HCT116 (cell line): ENCODE results near the gene BCL11B. TPM values are rescaled to one million over a fixed set of nuclear protein-coding genes. Genes with fewer than 3 reads are reported as not detected.

Experiments
- ATAC-seq: fragments of 200-7000 bp; cut with Tn5 transposase; 2 replicates; pipeline ENCODE4 v1.9.1; 2020; ENCODE audit warnings: mild to moderate bottlenecking, moderate library complexity
- BruUV-seq: library from RNA; stranded (reverse); fragments of 400-500 nt; replicated peaks from 2 replicates; lab custom pipeline; 2021; lab: Mats Ljungman, UMichigan
- CTCF ChIA-PET: fragments of 300-600 bp; sonication (Branson Sonifier 250); formaldehyde crosslinking; loops from one replicate; lab custom pipeline; 2021; ENCODE audit warnings: antibody characterized with exemption; lab: Charles Lee
- POLR2A ChIA-PET: fragments of 300-600, 350-600 bp; sonication (Branson Sonifier 250); formaldehyde crosslinking; loops from one replicate; lab custom pipeline; 2021; ENCODE audit warnings: antibody characterized with exemption; lab: Charles Lee
- RAD21 ChIA-PET, 2 experiments: fragments of 300-600 bp; sonication (Branson Sonifier 250); formaldehyde crosslinking; loops; one replicate each; lab custom pipeline; 2023; ENCODE audit warnings: low total read pairs in 2 of 2; ENCODE audit not compliant: uncharacterized antibody in 2 of 2, unreplicated experiment in 2 of 2, low non-redundant PET in 1 of 2; lab: Charles Lee
- DNase-seq: peaks from one replicate; pipeline ENCODE4 v3.0.0-alpha.2; 2010; ENCODE audit warnings: low read depth, low spot score
- H2AFZ ChIP-seq: fragments of 200-600 bp; shearing (Covaris generic), sonication (generic); 2 replicates; pipeline ENCODE4 v1.6.1; 2017; ENCODE audit warnings: low read depth, mixed run types, mixed read lengths, antibody characterized with exemption, low read length; ENCODE audit not compliant: poor library complexity, severe bottlenecking
- H3K27ac ChIP-seq: 2 replicates; pipeline ENCODE4 v1.5.1; 2012; ENCODE audit warnings: low read depth, low read length
- H3K27me3 ChIP-seq: fragments of 200-600 bp; sonication (generic); 2 replicates; pipeline ENCODE4 v1.6.1; 2016; ENCODE audit warnings: mixed run types, low read length, mixed read lengths; ENCODE audit not compliant: insufficient read depth
- H3K36me3 ChIP-seq, 2 experiments: fragments of 200-500 bp in 1 of 2; fragments of 200-600 bp in 1 of 2; sonication (Bioruptor generic) in 1 of 2; sonication (generic) in 1 of 2; 2 replicates each; pipeline versions ENCODE4 v1.5.1 to v1.6.1; 2014 to 2016; ENCODE audit warnings: low read length in 2 of 2, inconsistent platforms in 1 of 2, mixed read lengths in 1 of 2, mixed run types in 1 of 2; ENCODE audit not compliant: insufficient read depth in 2 of 2, control insufficient read depth in 1 of 2
- H3K4me1 ChIP-seq, 2 experiments: fragments of 200-600 bp in 1 of 2; sonication (generic) in 1 of 2; 2 replicates each; pipeline versions ENCODE4 v1.5.1 to v1.6.1; 2012 to 2017; ENCODE audit warnings: low read length in 2 of 2, inconsistent platforms in 1 of 2, mild to moderate bottlenecking in 1 of 2, mixed read lengths in 1 of 2, mixed run types in 1 of 2, moderate library complexity in 1 of 2; ENCODE audit not compliant: insufficient read depth in 2 of 2, control insufficient read depth in 1 of 2
- H3K4me2 ChIP-seq: fragments of 200-600 bp; sonication (generic); 2 replicates; pipeline ENCODE4 v1.6.1; 2017; ENCODE audit warnings: mixed run types, low read length, mixed read lengths
- H3K4me3 ChIP-seq, 2 experiments: fragments of 200-600 bp in 1 of 2; sonication (generic) in 1 of 2; replicated peaks in 1 of 2; 2 replicates each; pipeline ENCODE4 v1.5.1; 2011 to 2016; ENCODE audit warnings: low read length in 2 of 2, control low read depth in 1 of 2, low read depth in 1 of 2, mild to moderate bottlenecking in 1 of 2, mixed read lengths in 1 of 2, mixed run types in 1 of 2
- H3K79me2 ChIP-seq: fragments of 200-600 bp; sonication (generic); 2 replicates; pipeline ENCODE4 v1.6.1; 2017; ENCODE audit warnings: mild to moderate bottlenecking, mixed run types, low read length, moderate library complexity, mixed read lengths; ENCODE audit not compliant: insufficient read depth
- H3K9ac ChIP-seq: fragments of 200-600 bp; sonication (generic); 2 replicates; pipeline ENCODE4 v1.6.1; 2016; ENCODE audit warnings: low read length, mixed read lengths
- H3K9me2 ChIP-seq: fragments of 200-600 bp; sonication (generic), shearing (Covaris generic); 2 replicates; pipeline ENCODE4 v1.6.1; 2017; ENCODE audit warnings: mixed run types, mild to moderate bottlenecking, moderate library complexity; ENCODE audit not compliant: insufficient read depth
- H3K9me3 ChIP-seq, 2 experiments: fragments of 200-500 bp in 1 of 2; fragments of 200-600 bp in 1 of 2; sonication (Bioruptor generic) in 1 of 2; sonication (generic) in 1 of 2; 2 replicates each; pipeline ENCODE4 v1.6.1; 2014 to 2017; ENCODE audit warnings: low read length in 2 of 2, mixed read lengths in 2 of 2, inconsistent platforms in 1 of 2, low read depth in 1 of 2, mild to moderate bottlenecking in 1 of 2, mixed run types in 1 of 2, moderate library complexity in 1 of 2; ENCODE audit not compliant: control insufficient read depth in 1 of 2, insufficient read depth in 1 of 2
- H4K20me1 ChIP-seq: fragments of 200-600 bp; sonication (generic), shearing (Covaris generic); 2 replicates; pipeline ENCODE4 v1.6.1; 2017; ENCODE audit warnings: mixed run types, mild to moderate bottlenecking, moderate library complexity; ENCODE audit not compliant: insufficient read depth
- CEBPB ChIP-seq: IDR thresholded peaks from 2 replicates; pipeline ENCODE4 v1.6.1; 2012; ENCODE audit warnings: low read depth
- CTCF ChIP-seq, 3 experiments: fragments of 200-600 bp in 1 of 3; sonication (generic) in 1 of 3; IDR thresholded peaks in 2 of 3; conservative IDR thresholded peaks in 1 of 3; 2 replicates each; pipeline ENCODE4 v1.5.1; 2012 to 2017; ENCODE audit warnings: low read depth in 2 of 3, low read length in 2 of 3, antibody characterized with exemption in 1 of 3, borderline replicate concordance in 1 of 3, control low read depth in 1 of 3, mild to moderate bottlenecking in 1 of 3, mixed read lengths in 1 of 3, mixed run types in 1 of 3, moderate library complexity in 1 of 3; ENCODE audit not compliant: insufficient read depth in 1 of 3
- ELF1 ChIP-seq: IDR thresholded peaks from 2 replicates; pipeline ENCODE4 v1.6.1; 2012; ENCODE audit warnings: low read depth, borderline replicate concordance
- EZH2 ChIP-seq: fragments of 200-600 bp; sonication (generic); IDR thresholded peaks from 2 replicates; pipeline ENCODE4 v1.6.1; 2017; ENCODE audit warnings: antibody characterized with exemption, mixed run types
- EZH2phosphoT487 ChIP-seq: fragments of 200-600 bp; IDR thresholded peaks from 2 replicates; pipeline ENCODE4 v1.6.1; 2018; ENCODE audit warnings: antibody characterized with exemption, borderline replicate concordance
- MAX ChIP-seq: IDR thresholded peaks from 2 replicates; pipeline ENCODE4 v1.6.1; 2012
- SIN3A ChIP-seq: IDR thresholded peaks from 2 replicates; pipeline ENCODE4 v1.6.1; 2012; ENCODE audit warnings: low read depth
- TCF7L2 ChIP-seq: IDR thresholded peaks from 2 replicates; pipeline ENCODE4 v1.7.0; 2011; ENCODE audit warnings: borderline replicate concordance, inconsistent platforms; ENCODE audit not compliant: insufficient read depth, insufficient read length; ENCODE audit errors: extremely low read depth
- YY1 ChIP-seq: IDR thresholded peaks from 2 replicates; pipeline ENCODE4 v1.6.1; 2011; ENCODE audit warnings: low read length, low read depth, moderate library complexity, mild to moderate bottlenecking; ENCODE audit not compliant: insufficient replicate concordance; ENCODE audit errors: extremely low read depth
- ZFX ChIP-seq: fragments of 450-650 bp; IDR thresholded peaks from 2 replicates; pipeline ENCODE4 v1.6.1; 2017
- intact Hi-C: fragments of 100-400 bp; cut with micrococcal nuclease; formaldehyde crosslinking; loops from 2 replicates; pipeline ENCODE4 v1.10.0; 2022
- total RNA-seq: library from RNA; stranded (reverse); gene quantifications from one replicate; pipeline ENCODE4 v1.2.1, GENCODE V29; 2021; ENCODE audit not compliant: unreplicated experiment

Gene BCL11B
- total RNA-seq, 1 experiment from 2014 or later: 1.1 TPM

- Histone ChIP-seq H3K9me2 (no peaks in the 10 kb centered on the region), H3K9me3 (no peaks in the 10 kb centered on the region), H3K36me3 (no peaks in the 10 kb centered on the region), H4K20me1 (no peaks in the 10 kb centered on the region), H2AFZ (no peak overlapping the region), H3K27ac (no peak overlapping the region), H3K4me1 (peaks cover 13 to 23% of the 10 kb centered on the region in 2 experiments), H3K9ac (no peak overlapping the region), H3K79me2 (no peaks in the 10 kb centered on the region), H3K27me3 (no peaks in the 10 kb centered on the region; the same call in none of the 2 replicates), H3K4me3 (no peak overlapping the region), H3K4me2 (no peak overlapping the region)
- intact Hi-C loops: no loop called here
- RAD21 ChIA-PET: no interaction called here
- no peak for ATAC-seq
- no TSS peak for BruUV-seq
- no peak for DNase-seq
- no peak for TF ChIP-seq CTCF (IDR thresholded peaks at IDR 0.05 in 2 of 3, conservative IDR thresholded peaks at IDR 0.05 in 1 of 3; ENCODE audit: borderline replicate concordance in 1 of 3, insufficient read depth in 1 of 3, low read depth in 2 of 3, low read length in 2 of 3)
- TF ChIP-seq TCF7L2: no peak
- no peak for TF ChIP-seq ELF1
- TF ChIP-seq MAX: no peak
- TF ChIP-seq ZFX: no peak
- TF ChIP-seq EZH2phosphoT487: no peak
- no peak for TF ChIP-seq YY1
- TF ChIP-seq EZH2: no peak
- no peak for TF ChIP-seq CEBPB
- no peak for TF ChIP-seq SIN3A
- CTCF ChIA-PET: no interaction called here
- POLR2A ChIA-PET: no interaction called here
These were observed 27.6 kb downstream of the BCL11B start for GRCh38 chr14:99244367-99244901.
